Activated B cell treated with CpG ODN at 0.5 μM for 24 hours (primary cell): ENCODE results near the gene PACRGL. TPM values are rescaled to one million over a fixed set of nuclear protein-coding genes. Genes with fewer than 3 reads are reported as not detected.
"Not testable (repeated sequence)": the region's sequence is repeated elsewhere in the genome, so short reads cannot be mapped to it uniquely, and the experiment has no call there.

Experiments
- ATAC-seq: fragments of 200-7000 bp; cut with Tn5 transposase; one replicate; pipeline ENCODE4 v1.10.0; 2021; ENCODE audit warnings: low read depth, mild to moderate bottlenecking, moderate library complexity
- CTCF ChIA-PET: fragments of 350-600 bp; sonication (Branson Sonifier 250); formaldehyde crosslinking; loops from one replicate; lab custom pipeline; 2021; ENCODE audit warnings: antibody characterized with exemption; lab: Charles Lee
- POLR2A ChIA-PET: fragments of 350-600 bp; sonication (Branson Sonifier 250); formaldehyde crosslinking; loops from one replicate; lab custom pipeline; 2021; ENCODE audit warnings: antibody characterized with exemption; lab: Charles Lee
- DNase-seq: peaks from one replicate; pipeline ENCODE4 v3.0.0; 2022
- H3K27ac Mint-ChIP-seq: one replicate; pipeline ENCODE4 v1.8.0; 2020; ENCODE audit warnings: mixed read lengths
- H3K27me3 Mint-ChIP-seq: one replicate; pipeline ENCODE4 v1.8.0; 2021; ENCODE audit warnings: mixed read lengths
- H3K36me3 Mint-ChIP-seq: one replicate; pipeline ENCODE4 v1.8.0; 2021; ENCODE audit warnings: low read depth, mixed read lengths
- H3K4me1 Mint-ChIP-seq: one replicate; pipeline ENCODE4 v1.8.0; 2021; ENCODE audit warnings: mixed read lengths
- H3K4me3 Mint-ChIP-seq: one replicate; pipeline ENCODE4 v1.8.0; 2020; ENCODE audit warnings: mild to moderate bottlenecking, mixed read lengths
- H3K9me3 Mint-ChIP-seq: one replicate; pipeline ENCODE4 v1.8.0; 2020; ENCODE audit warnings: mixed read lengths
- intact Hi-C: fragments of 100-400 bp; cut with micrococcal nuclease; formaldehyde crosslinking; loops from one replicate; pipeline ENCODE4 v1.15.1; 2024
- total RNA-seq: library from RNA; stranded (reverse); gene quantifications from 2 replicates; pipeline ENCODE4 v1.2.3, GENCODE V29; 2022
- TF ChIP-seq, protein P1 (sequence below): fragments of 200-600 bp; IDR thresholded peaks from one replicate; pipeline ENCODE4 v1.8.0; 2022; ENCODE audit warnings: antibody characterized with exemption, mild to moderate bottlenecking

Gene PACRGL
- total RNA-seq, 1 donor from 2014 or later: 13.4 TPM

DNA sequence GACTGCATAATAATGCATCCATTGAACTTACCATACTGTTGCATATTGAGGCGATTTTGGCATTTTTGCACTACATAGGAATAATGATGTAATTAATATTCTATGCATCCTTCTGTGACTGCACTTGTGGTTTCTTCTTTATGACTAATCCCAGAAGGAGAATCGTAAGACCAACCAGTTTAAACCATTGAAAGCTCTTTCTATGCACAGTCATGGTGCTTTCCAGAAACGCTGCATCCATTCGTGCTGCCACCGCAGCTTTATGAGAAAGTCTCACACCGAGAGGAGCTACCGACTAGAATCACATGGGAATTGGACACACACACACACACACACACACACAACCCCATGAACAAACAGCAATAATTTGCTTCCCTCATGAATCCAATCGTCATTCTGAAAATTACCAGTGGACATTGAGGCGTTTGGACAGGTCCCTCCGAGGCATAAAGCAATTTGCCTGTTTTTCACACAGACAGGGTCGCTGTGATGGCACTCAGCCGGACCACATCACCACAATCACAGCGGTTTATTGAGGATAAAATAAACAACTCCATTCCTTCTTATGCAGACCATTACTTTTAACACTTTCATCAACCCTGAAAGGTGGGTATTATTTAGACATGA lies 64.2 kb downstream of the PACRGL start:
- Mint-ChIP-seq H3K9me3 (no peaks in the 10 kb centered on the region), H3K4me1 (no peaks in the 10 kb centered on the region), H3K27ac (no peak overlapping the region), H3K36me3 (no peaks in the 10 kb centered on the region), H3K4me3 (no peak overlapping the region), H3K27me3 (no peaks in the 10 kb centered on the region)
- TF ChIP-seq, protein P1, sequence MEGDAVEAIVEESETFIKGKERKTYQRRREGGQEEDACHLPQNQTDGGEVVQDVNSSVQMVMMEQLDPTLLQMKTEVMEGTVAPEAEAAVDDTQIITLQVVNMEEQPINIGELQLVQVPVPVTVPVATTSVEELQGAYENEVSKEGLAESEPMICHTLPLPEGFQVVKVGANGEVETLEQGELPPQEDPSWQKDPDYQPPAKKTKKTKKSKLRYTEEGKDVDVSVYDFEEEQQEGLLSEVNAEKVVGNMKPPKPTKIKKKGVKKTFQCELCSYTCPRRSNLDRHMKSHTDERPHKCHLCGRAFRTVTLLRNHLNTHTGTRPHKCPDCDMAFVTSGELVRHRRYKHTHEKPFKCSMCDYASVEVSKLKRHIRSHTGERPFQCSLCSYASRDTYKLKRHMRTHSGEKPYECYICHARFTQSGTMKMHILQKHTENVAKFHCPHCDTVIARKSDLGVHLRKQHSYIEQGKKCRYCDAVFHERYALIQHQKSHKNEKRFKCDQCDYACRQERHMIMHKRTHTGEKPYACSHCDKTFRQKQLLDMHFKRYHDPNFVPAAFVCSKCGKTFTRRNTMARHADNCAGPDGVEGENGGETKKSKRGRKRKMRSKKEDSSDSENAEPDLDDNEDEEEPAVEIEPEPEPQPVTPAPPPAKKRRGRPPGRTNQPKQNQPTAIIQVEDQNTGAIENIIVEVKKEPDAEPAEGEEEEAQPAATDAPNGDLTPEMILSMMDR: no peak
- DNase-seq (no peak), ATAC-seq (no peak)
- intact Hi-C loops: no loop called here
- POLR2A ChIA-PET: no interaction called here
- CTCF ChIA-PET: no interaction called here

DNA sequence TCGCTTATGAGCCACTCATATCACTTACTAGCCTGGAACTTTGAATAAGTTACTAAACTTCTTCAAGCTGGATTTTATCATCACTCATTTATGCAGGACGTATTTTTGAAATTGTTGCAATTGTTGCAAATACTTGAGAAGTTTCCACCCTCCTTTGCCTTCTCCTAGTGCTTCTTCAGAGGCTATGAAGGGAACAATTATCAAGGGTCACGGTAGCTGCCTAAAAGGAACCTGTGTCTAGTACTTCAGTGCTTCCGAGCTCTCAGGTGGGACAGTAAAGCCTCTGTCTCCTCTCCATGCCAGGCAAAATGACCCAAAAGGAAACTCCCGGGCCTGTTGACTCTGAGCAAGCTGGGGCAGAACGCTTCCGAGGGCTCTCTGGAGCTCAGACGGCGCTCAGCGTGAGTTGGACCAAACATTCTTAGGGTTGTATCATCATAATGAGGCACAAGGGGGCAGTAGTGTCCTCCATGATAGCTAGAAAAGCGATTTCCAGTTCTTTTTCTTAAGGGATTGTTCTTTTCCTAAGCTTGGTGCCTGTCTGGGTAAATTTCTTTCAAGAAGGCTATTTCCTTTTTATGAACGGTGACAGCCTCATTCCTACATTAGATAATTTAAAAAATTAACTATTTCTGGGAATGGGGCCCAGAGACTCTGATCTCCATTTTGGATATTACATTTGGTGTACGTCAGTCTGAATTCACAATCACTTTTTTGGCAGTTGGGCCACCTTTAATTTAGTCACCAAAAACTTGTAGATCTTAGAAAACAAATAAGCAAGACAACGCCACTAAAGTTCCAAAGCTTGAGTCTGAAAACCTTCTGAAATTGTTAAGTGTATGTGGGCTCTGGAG lies 73.1 kb downstream of the PACRGL start:
- intact Hi-C loops: no loop called here
- DNase-seq: no peak

DNA sequence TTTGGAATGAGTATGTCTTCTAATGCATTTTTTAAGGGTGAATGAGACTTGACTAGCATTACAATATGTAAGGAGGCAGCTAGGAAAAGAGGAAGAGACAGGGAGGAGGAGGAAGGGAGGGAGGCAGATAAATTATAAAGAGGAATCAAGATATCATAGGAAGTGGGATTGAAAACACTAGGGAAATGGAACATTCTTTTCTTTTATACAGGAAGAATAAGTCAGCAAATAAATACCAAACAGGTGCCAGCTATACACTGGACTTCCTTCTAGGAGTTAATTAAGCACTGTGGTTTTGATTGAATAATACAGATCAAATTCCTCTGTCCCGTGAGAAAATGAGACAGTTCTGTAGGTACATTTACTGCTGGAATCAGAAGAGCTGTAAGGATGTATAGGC lies 78.6 kb downstream of the PACRGL start:
- Mint-ChIP-seq H3K4me3 (no peak overlapping the region), H3K4me1 (no peaks in the 10 kb centered on the region), H3K27ac (no peak overlapping the region), H3K36me3 (no peaks in the 10 kb centered on the region), H3K9me3 (peaks cover 15% of the 10 kb centered on the region), H3K27me3 (no peaks in the 10 kb centered on the region)
- TF ChIP-seq, protein P1: no peak
- ChIA-PET CTCF (no interaction called here), POLR2A (no interaction called here)
- intact Hi-C loops: no loop called here
- no peak for DNase-seq
- ATAC-seq: no peak

More for the DNA sequence above, 73.1 kb downstream of the PACRGL start:
- Mint-ChIP-seq H3K9me3 (no peaks in the 10 kb centered on the region), H3K4me1 (no peaks in the 10 kb centered on the region), H3K4me3 (no peak overlapping the region), H3K27ac (no peak overlapping the region), H3K36me3 (no peaks in the 10 kb centered on the region), H3K27me3 (peaks cover 3% of the 10 kb centered on the region)
- TF ChIP-seq, protein P1: no peak
- POLR2A ChIA-PET: no interaction called here
- ATAC-seq: no peak
- CTCF ChIA-PET: interaction anchor here (2.0 kb wide), 1 partner anchor 12 kb away, joined by 8 read pairs; no protein-coding TSS in a partner anchor

DNA sequence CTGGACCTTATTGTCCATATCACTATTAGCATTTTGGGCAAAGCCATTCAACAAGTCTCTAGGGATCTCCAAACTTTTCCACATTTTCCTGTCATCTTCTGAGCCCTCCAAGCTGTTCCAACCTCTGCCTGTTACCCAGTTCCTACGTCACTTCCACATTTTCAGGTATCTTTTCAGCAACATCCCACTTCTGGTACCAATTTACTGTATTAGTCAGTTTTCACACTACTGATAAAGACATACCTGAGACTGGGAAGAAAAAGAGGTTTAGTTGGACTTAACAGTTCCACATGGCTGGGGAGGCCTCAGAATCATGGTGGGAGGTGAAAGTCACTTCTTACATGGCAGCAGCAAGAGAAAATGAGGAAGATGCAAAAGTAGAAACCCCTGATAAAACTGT lies 82.9 kb downstream of the PACRGL start:
- POLR2A ChIA-PET, H3K4me3 Mint-ChIP-seq, DNase-seq, H3K27ac Mint-ChIP-seq, ATAC-seq, CTCF ChIA-PET, H3K4me1 Mint-ChIP-seq, H3K36me3 Mint-ChIP-seq, H3K27me3 Mint-ChIP-seq, intact Hi-C loops: not testable (repeated sequence)
- H3K9me3 Mint-ChIP-seq: peaks cover 15% of the 10 kb centered on the region

DNA sequence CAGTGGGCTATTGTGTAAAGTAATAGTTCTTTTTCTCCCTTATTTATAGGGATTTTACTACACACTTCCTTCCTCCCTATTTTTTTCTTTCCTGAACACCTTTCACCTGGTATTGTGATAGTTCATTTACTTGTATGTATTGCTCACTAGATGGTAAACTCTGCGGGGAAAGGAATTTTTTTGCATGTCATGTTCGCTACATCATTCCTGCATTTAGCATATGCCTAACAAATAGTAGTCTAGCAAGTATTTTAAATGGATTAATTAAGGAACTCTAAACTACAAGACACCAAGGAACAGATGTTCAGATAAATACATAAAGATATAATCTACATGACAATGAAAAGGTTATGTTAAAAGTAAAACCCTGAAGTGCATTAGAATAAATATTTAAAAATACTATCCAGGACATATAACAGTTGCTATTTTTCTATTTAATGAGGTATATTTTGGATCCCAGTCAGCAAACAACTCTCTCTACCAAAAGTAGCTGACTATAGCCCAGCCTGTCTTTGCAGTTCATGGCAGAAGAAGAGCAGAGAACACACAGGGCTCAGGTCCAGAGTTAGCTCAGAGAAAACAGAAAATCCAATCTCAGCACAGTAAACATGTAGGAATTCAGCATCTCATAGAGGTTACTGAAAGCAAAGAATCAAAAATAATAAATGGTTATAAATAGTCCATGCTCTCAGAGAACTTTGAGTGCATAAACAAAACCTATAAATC lies 87.8 kb downstream of the PACRGL start:
- Mint-ChIP-seq H3K4me3 (no peak overlapping the region), H3K27ac (no peak overlapping the region), H3K9me3 (peaks cover 4% of the 10 kb centered on the region), H3K36me3 (no peaks in the 10 kb centered on the region), H3K4me1 (no peaks in the 10 kb centered on the region), H3K27me3 (peaks cover 3% of the 10 kb centered on the region)
- CTCF ChIA-PET: no interaction called here
- TF ChIP-seq, protein P1: no peak
- intact Hi-C loops: no loop called here
- POLR2A ChIA-PET: no interaction called here
- no peak for DNase-seq
- ATAC-seq: no peak
